Loucy (cell line): Measurements from ENCODE around the gene DDX25.

Experiments used
- EZH2phosphoT487 ChIP-seq: fragments of 200-600 bp; IDR thresholded peaks from 2 replicates; pipeline ENCODE4 v1.6.1; 2018; ENCODE audit warnings: antibody characterized with exemption, mild to moderate bottlenecking, moderate library complexity, borderline replicate concordance
- TF ChIP-seq, protein P1 (sequence below): fragments of 200-600 bp; sonication (generic); conservative IDR thresholded peaks from 2 replicates; pipeline ENCODE4 v1.5.1; 2014; ENCODE audit warnings: mild to moderate bottlenecking, antibody characterized with exemption, low read length

DNA sequence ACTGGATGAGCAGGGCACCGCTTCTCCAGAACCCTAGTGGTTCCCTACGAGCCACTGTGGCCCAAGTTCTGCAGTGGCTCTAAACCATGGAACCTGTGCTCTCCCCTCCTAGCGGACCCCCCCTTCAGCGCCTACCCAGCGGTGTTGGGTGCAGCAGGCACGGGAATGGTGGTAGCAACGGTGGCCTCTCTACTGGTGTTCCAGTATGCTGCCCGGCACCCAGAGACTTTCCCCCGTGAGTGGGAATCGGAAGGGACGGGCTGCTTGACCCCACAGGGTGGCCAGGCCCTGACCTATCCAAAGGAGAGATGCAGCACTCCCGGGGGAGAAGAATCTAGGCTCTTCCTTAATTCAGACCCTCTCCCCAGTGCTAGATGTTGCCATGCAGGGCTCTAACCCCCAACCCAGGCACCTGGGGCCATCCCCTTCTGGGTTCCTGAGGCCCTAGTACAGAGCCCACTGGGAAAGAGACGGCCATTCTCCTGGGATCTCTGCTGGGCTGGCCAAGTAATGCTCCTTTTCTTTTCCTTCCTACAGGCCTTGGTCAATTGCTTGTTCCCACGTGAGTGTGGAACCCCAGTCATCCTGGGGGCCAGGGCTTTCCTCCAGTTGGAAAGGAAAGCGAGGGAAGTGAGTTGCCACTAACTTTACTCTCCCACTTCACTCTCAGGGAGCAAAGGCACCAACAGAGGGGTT, 50.8 kb downstream of the DDX25 start:
- TF ChIP-seq, protein P1, sequence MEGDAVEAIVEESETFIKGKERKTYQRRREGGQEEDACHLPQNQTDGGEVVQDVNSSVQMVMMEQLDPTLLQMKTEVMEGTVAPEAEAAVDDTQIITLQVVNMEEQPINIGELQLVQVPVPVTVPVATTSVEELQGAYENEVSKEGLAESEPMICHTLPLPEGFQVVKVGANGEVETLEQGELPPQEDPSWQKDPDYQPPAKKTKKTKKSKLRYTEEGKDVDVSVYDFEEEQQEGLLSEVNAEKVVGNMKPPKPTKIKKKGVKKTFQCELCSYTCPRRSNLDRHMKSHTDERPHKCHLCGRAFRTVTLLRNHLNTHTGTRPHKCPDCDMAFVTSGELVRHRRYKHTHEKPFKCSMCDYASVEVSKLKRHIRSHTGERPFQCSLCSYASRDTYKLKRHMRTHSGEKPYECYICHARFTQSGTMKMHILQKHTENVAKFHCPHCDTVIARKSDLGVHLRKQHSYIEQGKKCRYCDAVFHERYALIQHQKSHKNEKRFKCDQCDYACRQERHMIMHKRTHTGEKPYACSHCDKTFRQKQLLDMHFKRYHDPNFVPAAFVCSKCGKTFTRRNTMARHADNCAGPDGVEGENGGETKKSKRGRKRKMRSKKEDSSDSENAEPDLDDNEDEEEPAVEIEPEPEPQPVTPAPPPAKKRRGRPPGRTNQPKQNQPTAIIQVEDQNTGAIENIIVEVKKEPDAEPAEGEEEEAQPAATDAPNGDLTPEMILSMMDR, result no peak
- no peak for TF ChIP-seq EZH2phosphoT487
